HG03045 (cell line): ENCODE measurements around the gene CASP2.
A peak's percentile ranks its signal among the peaks of the same experiment; 100 is the strongest.

Experiments used
- ATAC-seq: cut with Tn5 transposase; IDR thresholded peaks from one replicate; pipeline ENCODE4 v1.9.1; 2021; ENCODE audit warnings: mild to moderate bottlenecking, moderate library complexity; ENCODE audit not compliant: unreplicated experiment

Gene CASP2

DNA sequence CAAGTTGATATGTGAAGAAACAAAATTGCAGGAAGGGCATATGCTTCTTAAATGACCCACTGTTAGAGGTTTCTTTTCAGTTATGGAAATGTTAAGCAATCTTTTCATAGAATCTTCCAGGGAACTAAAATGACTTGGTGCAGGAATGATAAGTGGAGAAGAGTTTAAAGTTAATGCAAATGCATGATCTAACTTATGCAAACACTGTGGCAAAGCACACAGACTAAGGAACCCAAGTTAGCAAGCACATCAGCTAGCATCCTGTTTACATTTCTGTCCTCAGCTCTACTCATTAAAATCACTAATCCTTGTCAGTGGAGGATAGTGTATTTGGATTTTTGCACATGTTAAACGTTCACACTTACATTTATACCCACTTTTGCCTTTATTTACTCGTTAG lies 37.1 kb downstream of the CASP2 start:
- no peak for ATAC-seq

DNA sequence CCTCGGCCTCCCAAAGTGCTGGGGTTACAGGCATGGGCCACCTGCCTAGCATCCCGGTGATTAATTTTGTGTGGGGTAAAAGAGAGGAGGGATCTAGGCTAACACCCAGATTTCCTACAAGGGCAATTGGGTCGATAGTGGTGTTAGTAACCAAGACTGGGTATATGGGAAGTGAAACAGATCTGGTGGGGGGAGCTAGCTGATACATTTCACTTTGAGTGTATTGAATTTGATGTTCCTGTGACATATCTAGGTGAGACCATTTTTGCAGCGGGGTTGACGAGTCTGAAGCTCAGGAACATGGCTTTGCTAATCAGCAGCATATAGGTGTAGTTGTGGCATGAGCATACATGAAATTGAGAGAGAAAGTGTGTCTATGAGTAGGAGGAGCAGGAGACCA lies 39.8 kb downstream of the CASP2 start:
- ATAC-seq: no peak

DNA sequence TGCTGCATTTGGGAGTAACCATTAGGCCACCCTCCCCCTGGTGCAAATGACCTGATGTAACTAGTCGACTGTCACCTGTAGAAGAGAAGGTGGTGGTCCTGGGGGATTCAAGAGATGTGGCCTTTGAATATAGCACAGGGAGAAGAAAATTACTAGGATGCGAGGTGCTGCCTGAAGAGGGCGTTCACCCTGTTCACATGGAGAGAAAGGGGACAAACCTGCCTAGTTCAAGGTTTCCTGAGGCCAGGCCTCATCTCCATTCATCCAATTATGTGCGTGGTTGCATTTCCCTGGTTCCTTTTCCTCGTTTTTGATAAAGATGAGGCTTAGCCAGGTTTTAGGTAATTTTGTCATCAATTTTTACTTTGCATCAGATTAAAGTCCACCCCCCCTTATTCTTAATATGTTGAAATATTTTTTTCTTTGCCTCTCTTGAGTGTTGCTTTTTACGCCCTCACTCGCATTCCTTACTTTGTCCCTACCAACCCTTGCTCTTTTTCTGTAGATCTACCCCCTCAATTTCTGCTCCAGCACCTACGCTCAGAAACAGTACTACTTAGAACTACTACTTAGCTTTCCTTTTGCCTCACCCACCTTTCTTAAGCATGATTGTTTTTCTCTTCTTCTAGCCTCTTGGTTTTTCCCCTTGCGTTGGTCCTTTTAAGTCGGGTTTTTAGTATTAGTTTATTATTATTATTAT lies 41.5 kb downstream of the CASP2 start:
- ATAC-seq: no peak

DNA sequence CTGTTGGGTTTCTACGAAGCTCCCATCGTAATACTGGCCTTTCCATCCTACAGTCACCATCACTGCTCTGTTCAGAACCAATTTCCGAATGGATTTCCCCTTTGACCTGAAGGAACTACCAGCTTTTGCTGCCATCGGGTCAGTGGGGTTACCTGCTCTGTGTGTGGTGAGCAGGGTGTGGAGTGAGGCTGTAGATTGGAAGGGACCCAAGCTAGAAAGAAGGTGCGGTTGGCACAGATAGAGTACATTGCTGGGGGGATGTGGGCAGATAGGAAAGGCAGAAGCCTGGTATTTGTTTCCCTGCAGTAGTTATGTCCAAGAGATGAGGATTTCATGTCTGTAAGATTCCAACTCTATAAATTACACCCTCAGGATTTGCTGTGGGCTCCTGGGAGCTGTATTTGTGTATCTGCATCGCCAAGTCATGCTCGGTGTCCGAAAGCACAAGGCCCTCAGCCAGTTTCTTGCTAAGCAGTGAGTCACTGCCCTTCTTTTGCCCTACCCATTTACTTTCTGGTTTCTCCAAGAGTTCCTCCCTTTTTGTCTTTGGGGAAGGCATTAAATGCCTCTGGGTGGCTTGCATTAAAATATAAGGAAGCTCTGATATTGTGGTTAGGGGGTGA lies 43.1 kb downstream of the CASP2 start:
- ATAC-seq: no peak

DNA sequence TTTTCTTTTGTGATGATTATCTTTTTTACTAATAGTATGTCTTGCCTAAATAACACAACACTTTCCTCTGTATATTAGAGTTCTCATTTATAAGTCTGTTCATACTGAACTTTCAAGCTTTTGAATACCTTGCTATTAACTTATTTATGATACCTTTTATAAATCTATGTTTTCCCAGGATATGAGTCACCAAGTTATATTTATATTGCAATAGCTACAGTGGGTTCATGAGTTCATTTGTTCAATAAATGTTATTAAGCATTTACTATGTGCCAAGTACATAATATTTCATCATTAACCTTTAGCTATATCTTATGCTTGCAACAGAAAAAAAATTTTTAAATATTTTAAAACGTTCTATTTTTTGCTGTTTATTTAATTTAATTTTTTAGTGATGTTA lies 46.1 kb downstream of the CASP2 start:
- ATAC-seq: no peak

DNA sequence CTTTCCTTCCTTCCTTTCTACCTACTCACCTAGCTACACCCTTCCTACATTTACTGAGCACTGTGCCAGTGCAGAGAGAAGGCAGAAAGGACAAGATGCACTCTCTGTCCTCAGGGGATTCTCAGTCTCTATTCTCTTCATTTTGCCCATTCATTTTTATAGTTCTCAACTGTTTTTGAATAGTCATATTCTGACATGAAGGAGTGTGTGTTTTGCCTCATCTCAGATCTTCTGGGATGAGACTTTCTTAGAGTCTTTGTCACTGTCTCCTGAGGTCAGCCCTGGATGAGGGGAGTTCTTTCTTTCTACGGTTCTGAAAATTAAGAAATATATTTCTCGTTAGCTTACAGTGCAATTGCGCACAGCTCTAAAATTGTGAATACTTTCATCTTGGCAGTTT lies 49.1 kb downstream of the CASP2 start:
- ATAC-seq: no peak

DNA sequence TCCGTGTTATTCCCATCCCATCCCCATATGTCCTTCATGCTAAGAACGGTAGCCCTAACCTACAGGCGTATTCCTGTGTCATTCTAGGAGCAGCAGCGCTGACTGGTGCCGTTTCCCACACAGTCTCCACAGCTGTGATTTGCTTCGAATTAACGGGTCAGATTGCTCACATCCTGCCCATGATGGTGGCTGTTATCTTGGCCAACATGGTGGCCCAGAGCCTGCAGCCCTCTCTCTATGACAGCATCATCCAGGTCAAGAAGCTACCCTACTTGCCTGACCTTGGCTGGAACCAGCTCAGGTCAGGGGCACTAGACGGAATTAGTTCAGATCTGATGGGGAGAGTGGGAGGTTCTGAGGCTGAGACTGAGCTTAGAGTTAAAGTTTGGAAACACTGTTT lies 53.7 kb downstream of the CASP2 start:
- no peak for ATAC-seq

DNA sequence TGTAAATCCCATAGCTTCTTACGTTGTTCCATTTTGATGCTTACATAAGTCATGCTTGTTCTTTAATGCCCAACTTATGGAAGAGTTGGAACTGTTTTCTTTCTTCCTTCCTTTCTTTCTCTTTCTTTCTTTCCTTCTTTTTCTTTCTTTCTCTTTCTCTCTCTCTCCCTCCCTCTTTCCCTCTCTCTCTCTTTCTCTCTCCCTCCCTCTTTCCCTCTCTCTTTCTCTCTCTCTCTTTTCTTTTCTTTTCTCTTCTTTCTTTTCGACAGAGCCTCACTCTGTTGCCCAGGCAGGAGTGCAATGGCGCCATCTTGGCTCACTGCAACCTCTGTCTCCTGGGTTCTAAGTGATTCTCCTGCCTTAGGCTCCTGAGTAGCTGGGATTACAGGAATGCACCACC lies 55.4 kb downstream of the CASP2 start:
- ATAC-seq: no peak

DNA sequence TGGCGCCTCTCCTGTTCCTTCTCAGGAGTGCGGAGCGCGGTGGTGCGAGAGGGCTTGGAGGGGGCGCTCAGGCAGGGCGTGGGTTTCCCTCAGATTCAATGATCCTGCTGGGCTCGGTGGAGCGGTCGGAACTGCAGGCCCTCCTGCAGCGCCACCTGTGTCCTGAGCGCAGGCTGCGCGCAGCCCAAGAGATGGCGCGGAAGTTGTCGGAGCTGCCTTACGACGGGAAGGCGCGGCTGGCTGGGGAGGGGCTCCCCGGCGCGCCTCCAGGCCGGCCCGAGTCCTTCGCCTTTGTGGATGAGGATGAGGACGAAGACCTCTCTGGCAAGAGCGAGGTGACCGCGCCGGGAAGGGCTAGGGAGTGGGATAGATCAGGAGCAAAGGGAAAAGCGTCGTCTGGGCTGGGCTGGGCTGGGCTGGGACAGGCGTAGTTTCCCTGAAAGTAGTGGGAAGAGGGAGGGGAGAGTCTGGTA lies 57.3 kb downstream of the CASP2 start:
- peak; percentile 67 for ATAC-seq

DNA sequence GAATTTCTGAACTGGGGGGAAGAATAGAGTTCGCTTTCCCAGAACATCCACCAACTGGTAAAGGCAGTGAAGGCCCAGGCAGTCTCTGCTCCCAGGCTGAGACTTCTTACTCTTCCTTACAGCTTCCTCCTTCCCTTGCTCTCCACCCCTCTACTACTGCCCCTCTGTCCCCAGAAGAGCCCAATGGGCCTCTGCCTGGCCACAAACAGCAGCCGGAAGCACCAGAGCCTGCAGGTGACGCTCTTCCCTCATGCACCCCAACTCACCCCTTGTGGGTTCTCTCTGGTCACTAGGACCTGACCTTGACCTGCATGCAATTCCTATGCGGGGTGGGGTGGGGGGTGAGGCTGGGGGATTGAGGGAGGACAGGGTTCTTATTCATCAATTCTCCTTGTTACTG lies 57.9 kb downstream of the CASP2 start:
- no peak for ATAC-seq

DNA sequence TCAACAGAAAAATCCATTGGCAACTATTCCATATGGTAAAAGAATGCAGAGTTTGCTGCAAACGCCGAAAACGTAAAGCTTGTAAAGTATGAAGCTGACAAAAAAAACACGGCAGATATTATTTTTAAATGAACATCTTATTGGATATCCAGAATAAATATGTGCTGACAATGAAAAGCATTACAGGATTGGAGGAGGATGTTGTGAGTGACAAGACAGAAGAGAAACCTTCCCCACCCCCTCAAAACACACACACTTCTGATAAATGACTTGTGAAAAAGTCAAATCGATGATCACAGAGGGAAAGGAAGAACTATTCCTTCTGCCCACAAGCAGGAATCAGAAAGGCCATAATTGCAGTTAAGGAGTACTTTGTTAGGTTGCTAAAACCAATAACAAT lies 59.8 kb downstream of the CASP2 start:
- ATAC-seq: no peak

DNA sequence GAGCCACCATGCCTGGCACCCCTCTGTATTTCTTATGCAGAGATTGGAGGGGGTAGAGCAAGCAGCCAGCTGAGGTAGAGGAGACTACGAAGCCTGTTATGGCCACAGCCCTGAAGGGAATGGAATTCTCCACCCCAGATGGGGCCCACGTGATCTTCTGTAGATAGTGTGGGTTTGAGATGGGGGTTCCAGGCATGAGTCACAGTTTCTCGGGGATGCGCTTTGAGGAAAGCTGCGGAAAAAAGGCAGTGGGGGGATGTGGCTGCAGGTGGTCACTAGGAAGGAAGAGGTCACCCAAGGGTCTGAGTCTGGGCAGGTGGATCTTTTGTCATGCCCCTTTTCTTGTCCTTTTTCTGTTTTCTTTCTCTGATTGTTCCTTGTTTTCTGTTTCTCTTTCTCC lies 62.9 kb downstream of the CASP2 start:
- ATAC-seq: no peak

DNA sequence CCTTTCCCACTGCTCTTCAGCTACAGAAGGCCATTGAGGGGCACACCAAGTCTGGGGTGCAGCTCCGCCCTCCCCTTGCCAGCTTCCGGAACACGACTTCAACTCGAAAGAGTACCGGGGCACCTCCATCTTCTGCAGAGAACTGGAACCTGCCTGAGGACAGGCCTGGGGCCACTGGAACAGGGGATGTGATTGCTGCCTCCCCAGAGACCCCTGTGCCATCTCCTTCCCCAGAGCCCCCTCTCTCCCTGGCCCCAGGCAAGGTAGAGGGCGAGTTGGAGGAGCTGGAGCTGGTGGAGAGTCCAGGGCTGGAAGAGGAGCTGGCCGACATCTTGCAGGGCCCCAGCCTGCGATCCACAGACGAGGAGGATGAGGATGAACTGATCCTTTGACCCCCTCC lies 63.4 kb downstream of the CASP2 start:
- no peak for ATAC-seq

DNA sequence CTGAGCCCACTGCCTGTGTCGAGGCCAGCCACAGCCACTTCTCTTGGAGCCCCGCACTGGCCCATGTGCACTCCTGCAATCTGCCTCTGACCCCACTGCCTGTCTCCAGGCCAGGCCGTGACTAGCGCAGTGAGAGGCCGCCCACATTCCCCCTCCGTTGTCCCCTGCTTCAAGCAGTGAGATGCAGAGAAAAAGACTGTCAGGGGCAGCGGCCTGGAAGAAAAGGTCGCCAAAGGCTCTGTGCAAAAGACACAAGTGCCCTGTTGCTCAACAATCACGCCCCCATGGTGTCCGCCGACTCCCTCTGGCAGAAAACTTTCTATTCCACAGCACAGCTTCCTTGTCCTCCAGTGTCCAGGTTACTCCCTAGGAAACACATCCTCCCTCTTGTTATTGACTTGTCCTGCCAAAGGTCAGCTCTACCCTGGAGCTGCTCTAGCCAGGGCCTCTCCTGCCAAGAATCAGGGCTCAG lies 64.4 kb downstream of the CASP2 start:
- ATAC-seq: no peak

DNA sequence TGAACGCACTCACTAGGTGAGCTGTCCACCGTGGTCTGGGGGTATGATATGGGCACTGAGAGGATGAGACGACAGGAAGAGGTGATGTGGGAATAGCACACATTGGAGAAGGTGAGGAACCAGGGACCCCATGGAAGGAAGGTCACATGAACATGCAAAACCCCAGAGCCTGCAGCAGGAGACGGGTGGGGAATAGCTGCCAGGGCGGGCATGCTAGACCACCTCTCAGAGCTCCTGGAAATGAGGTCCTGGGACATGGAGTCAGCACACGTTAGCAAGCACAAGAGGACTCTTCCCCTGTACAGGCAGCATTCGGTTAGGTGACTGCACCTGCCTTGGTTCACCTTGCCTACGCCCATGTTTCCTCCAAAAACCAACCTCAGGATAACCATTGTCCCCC lies 66.2 kb downstream of the CASP2 start:
- ATAC-seq: no peak

DNA sequence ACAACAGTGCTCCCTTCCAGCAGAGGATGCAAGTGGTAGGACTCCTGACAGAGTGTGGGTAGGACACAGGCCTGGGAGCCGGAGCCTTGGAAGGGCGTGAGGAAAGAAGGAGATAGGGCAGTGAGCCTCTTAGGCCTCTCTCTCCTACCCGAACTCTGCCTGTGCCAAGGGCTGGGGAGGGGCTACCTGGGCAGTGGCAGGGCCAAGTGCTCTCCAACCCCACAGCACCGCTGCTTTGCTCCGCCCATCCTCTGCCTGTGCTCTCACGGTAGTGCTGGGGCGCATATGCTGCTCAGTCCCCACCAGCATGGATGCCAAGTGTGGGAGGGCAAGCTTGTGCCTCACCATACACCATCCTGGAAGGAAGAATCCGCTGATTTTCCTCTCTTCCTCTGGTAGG lies 66.8 kb downstream of the CASP2 start:
- ATAC-seq: no peak

DNA sequence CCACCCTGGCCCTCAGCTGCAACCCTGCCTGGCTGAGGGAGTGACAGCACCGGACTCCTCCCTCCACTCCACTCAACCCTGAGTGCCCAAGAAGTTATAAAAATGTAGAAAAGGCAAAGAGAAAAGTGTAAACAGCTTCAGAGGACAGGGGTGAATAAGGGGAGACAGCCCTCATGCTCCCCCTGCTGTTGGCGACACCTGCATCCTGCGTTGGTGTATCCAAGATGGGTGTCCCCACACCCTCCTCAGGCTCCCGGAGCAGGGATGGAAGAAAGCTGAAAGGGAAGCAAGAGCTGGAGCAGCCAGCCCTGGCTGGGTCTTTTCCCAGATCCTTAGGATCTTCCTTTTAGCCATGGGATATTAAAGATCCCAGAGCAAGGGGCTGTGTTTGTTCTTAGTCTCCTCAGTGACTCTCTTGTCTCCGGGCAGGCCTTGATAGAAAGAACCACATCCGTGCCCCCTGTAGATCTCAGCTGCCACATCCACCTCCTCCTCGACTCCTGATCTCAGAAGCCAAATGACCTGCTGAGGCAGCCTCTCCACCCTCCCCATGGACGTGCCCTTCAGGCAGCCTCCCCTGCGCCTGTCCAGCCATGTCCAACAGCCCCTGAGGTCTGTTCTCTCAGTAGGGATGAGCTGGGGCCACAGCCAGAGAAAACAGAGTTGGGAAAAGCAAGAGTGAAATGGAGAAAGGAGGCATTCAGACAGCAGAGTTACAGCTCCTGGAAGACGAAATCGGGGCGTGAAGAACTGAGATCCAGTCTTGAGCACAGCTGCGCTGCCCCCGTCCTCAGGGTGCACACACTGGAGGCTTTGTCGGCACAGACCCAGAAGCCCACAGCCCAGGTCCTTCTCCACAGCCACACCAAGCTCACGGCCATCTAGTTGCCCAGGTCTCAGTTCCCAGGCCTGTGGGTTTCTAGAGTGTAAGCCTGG lies 67.6 kb downstream of the CASP2 start:
- no peak for ATAC-seq

DNA sequence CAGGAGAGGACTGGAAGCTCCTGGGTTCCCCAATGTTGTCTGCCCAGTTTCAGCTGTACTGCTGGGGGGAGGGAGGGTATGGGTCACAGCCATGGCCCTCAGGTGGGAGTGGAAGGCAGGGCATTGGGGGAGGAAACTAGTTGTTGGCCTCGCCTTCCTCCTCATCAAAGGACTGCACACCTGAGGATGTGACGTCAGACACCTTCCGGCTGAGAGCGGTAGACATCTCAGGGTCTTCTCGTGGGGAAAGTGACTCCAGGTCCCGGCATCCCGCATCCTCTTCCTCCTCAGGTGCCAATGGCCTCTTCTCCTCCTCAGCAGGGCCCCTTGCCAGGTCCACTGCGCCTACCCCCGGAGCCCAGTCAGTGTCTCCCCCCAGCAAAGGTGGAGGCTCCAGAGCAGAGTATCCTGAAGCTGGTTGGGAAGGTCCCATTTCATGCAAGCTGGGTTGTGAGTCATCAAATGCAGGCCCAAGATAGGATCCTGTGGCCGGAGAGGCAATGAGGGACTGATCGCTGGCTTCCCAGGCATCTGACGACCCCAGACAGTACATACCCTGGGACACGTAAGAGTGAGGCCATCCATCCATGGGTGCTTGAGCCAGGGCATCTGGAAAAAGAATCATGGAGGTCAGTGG lies 68.4 kb downstream of the CASP2 start:
- ATAC-seq: no peak
